AG09309 (cell line): ENCODE data around the gene KRTAP4-3.
"Not testable (repeated sequence)": the region's sequence is repeated elsewhere in the genome, so short reads cannot be mapped to it uniquely, and the experiment has no call there.

Experiments
- DNase-seq: peaks from one replicate; pipeline ENCODE4 v3.0.0-alpha.2; 2010; ENCODE audit warnings: low read depth
- H3K4me3 ChIP-seq: 2 replicates; pipeline ENCODE4 v1.5.1; 2011; ENCODE audit warnings: mild to moderate bottlenecking, low read depth, low read length, moderate library complexity; ENCODE audit not compliant: control insufficient read depth
- CTCF ChIP-seq: IDR thresholded peaks from 2 replicates; pipeline ENCODE4 v1.5.1; 2011; ENCODE audit warnings: mild to moderate bottlenecking, low read depth, low read length, inconsistent platforms; ENCODE audit not compliant: insufficient read depth, control insufficient read depth; ENCODE audit errors: missing control alignments

The KRTAP4-3 gene

GRCh38 chr17:41126412-41126811, 41.6 kb downstream of the KRTAP4-3 start:
- no peak for DNase-seq
- H3K4me3 ChIP-seq = no peak overlapping the region
- TF ChIP-seq CTCF = no peak

- no peak for TF ChIP-seq CTCF
- DNase-seq = no peak
- no peak overlapping the region for H3K4me3 ChIP-seq
Observed at GRCh38 chr17:41125064-41125463, 43.0 kb downstream of the KRTAP4-3 start.

GRCh38 chr17:41123991-41124371, 44.0 kb downstream of the KRTAP4-3 start, which contains the start of gene KRTAP4-12:
TSS of gene KRTAP4-12 (minus strand) at chr17:41124182. CDS start at chr17:41124122, 60 bp downstream.
- not testable (repeated sequence) for H3K4me3 ChIP-seq, DNase-seq

- not testable (repeated sequence) for DNase-seq, H3K4me3 ChIP-seq
Observed at GRCh38 chr17:41123292-41123990, 44.6 kb downstream of the KRTAP4-3 start.

- no peak for TF ChIP-seq CTCF
- H3K4me3 ChIP-seq = no peak overlapping the region
- DNase-seq = no peak
Observed at GRCh38 chr17:41121742-41122141, 46.3 kb downstream of the KRTAP4-3 start.

GRCh38 chr17:41119696-41120690, 48.0 kb downstream of the KRTAP4-3 start:
- not testable (repeated sequence) for DNase-seq, H3K4me3 ChIP-seq

GRCh38 chr17:41118721-41119120, 49.3 kb downstream of the KRTAP4-3 start:
- no peak for DNase-seq
- H3K4me3 ChIP-seq = no peak overlapping the region
- no peak for TF ChIP-seq CTCF

- not testable (repeated sequence) for DNase-seq, H3K4me3 ChIP-seq
Observed at GRCh38 chr17:41117846-41118386, 50.1 kb downstream of the KRTAP4-3 start, which contains the start of gene KRTAP4-11. TSS of gene KRTAP4-11 (minus strand) at chr17:41118373. CDS start at chr17:41118315, 58 bp downstream.
